ENCODE data around the gene FXN. TPM values are rescaled to one million over a fixed set of nuclear protein-coding genes. Genes with fewer than 3 reads are reported as not detected.
"Not testable (repeated sequence)": the region's sequence is repeated elsewhere in the genome, so short reads cannot be mapped to it uniquely, and the experiment has no call there.

FXN gene
- polyA plus RNA-seq, 2 donors = 3.3 to 10.9 TPM

DNA sequence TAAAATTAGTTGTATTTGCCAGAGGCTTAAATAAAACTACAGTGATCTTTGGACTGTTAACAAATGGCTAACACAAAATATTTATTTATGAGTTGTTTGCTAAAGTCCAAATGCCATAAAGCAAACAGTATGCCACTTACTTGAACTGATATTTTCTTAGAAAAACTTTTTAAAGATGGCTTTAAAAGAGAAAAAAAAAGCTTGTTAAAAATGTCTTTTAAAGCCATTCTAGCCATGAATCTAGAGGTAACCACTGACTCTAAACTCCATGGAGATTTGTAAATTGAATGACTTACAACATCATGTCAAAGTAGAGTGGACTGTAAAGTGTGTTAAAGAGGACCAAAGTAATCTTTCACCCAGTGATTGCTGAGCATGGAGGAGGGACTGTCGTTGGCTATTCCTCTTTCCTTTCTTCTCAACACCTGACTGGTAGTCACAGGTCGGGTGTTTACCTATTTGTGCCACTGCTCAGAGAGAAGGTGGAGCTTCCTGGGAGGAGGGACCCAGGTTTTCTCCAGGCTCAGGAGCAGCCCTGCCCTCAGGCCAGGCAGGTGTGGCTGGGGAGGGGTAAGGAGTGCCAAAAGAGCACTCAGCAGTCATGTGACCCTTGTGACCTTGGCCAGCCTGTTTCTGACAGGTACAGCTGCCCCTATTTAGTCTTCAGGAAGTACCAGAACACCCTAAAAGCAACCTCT lies 69.4 kb downstream of the FXN start:
- H3K9me3 ChIP-seq (ENCODE audit: control insufficient read depth in 2 of 2, insufficient read depth in 1 of 2, low read depth in 1 of 2, low read length in 1 of 2) = no peaks in the 10 kb centered on the region
- 24 to 41% methylated on average over 2 of the region's 2 CpGs for WGBS, 2 donors
- H3K4me1 ChIP-seq (ENCODE audit: control insufficient read depth in 2 of 2, insufficient read depth in 2 of 2, low read length in 1 of 2) = no peaks in the 10 kb centered on the region
- H3K27me3 ChIP-seq (ENCODE audit: control insufficient read depth in 1 of 2, insufficient read depth in 2 of 2, low read length in 2 of 2) = no peaks in the 10 kb centered on the region
- no peak overlapping the region for H3K4me3 ChIP-seq (ENCODE audit: low read depth in 1 of 2, low read length in 2 of 2)
- H3K27ac ChIP-seq (ENCODE audit: low read depth in 2 of 2, low read length in 1 of 2) = peak overlapping the region; percentile 47 to 64
- H3K36me3 ChIP-seq (ENCODE audit: control insufficient read depth in 2 of 2, insufficient read depth in 2 of 2, low read length in 1 of 2) = no peaks in the 10 kb centered on the region

DNA sequence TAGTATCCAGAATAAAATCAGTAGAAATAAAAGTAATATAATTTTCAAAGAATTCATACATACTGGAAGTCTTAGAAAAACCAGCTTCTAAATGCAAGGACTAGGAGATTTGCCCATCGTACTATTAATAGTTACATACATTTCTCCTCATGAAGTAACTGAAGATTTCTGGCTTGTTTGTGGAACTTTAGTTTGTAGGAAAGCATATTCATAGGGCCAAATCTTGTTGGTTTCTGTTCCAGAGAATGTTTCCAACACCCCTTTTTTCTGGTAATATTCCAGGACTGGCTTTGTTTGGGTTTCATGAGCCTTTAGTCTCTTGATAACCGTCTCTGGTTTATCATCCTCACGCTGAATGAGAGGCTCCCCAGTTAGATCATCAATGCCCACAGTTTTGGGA lies 72.2 kb downstream of the FXN start:
- H3K4me3 ChIP-seq (ENCODE audit: low read depth in 1 of 2, low read length in 2 of 2) = no peak overlapping the region
- no peaks in the 10 kb centered on the region for H3K9me3 ChIP-seq (ENCODE audit: control insufficient read depth in 2 of 2, insufficient read depth in 1 of 2, low read depth in 1 of 2, low read length in 1 of 2)
- H3K36me3 ChIP-seq (ENCODE audit: control insufficient read depth in 2 of 2, insufficient read depth in 2 of 2, low read length in 1 of 2) = no peaks in the 10 kb centered on the region
- WGBS, 2 donors = 64 to 79% methylated on average over 3 of the region's 3 CpGs
- H3K4me1 ChIP-seq (ENCODE audit: control insufficient read depth in 2 of 2, insufficient read depth in 2 of 2, low read length in 1 of 2) = no peaks in the 10 kb centered on the region
- no peak overlapping the region for H3K27ac ChIP-seq (ENCODE audit: low read depth in 2 of 2, low read length in 1 of 2)
- no peaks in the 10 kb centered on the region for H3K27me3 ChIP-seq (ENCODE audit: control insufficient read depth in 1 of 2, insufficient read depth in 2 of 2, low read length in 2 of 2)

DNA sequence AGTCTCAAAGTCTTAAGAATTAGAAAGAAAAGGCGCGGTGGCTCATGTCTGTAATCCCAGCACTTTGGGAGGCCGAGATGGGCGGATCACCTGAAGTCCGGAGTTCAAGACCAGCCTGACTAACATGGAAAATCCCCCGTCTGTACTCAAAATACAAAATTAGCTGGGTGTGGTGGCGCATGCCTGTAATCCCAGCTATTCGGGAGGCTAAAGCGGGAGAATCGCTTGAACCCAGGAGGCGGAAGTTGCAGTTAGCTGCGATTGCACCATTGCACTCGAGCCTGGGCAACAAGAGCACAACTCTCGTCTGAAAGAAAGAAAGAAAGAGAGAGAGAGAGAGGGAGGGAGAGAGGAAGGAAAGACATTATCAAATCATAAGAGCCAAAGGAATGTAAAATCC lies 73.2 kb downstream of the FXN start:
- not testable (repeated sequence) for H3K4me3 ChIP-seq (ENCODE audit: low read depth in 1 of 2, low read length in 2 of 2); H3K9me3 ChIP-seq (ENCODE audit: control insufficient read depth in 2 of 2, insufficient read depth in 1 of 2, low read depth in 1 of 2, low read length in 1 of 2); H3K4me1 ChIP-seq (ENCODE audit: control insufficient read depth in 2 of 2, insufficient read depth in 2 of 2, low read length in 1 of 2); H3K27me3 ChIP-seq (ENCODE audit: control insufficient read depth in 1 of 2, insufficient read depth in 2 of 2, low read length in 2 of 2); H3K27ac ChIP-seq (ENCODE audit: low read depth in 2 of 2, low read length in 1 of 2); H3K36me3 ChIP-seq (ENCODE audit: control insufficient read depth in 2 of 2, insufficient read depth in 2 of 2, low read length in 1 of 2)
- WGBS, 2 donors = 93 to 95% methylated on average over 14 of the region's 14 CpGs

DNA sequence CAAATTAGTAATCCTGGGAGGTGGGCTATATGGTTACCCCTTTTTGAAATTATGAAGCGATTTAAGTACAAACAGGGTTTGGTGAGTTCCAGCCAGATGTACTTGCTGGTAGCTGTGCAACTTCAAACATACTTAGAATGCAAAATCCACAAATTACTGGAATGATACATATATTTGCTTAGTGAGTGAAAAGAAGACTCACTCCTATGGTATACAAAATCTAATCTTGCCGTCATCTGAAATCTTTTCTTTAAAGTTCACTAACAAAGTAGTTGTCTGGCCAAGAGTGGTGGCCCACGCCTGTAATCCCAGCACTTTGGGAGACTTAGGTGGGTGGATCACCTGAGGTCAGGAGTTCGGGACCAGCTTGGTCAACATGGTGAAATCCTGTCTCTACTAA lies 73.6 kb downstream of the FXN start:
- WGBS, 2 donors = 70 to 72% methylated on average over 4 of the region's 4 CpGs
- no peaks in the 10 kb centered on the region for H3K27me3 ChIP-seq (ENCODE audit: control insufficient read depth in 1 of 2, insufficient read depth in 2 of 2, low read length in 2 of 2)

DNA sequence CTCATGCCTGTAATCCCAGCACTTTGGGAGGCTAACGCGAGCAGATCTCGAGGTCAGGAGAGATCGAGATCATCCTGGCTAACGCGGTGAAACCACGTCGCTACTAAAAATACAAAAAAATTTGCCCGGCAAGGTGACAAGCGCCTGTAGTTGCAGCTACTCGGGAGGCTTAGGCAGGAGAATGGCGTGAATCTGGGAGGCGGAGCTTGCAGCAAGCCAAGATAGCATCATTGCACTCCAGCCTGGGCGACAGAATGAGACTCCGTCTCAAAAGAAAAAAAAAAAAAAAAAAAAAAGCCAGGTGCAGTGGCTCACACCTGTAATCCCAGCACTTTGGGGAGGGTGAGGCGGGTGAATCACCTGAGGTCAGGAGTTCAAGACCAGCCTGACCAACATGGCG lies 77.1 kb downstream of the FXN start:
- not testable (repeated sequence) for H3K4me3 ChIP-seq (ENCODE audit: low read depth in 1 of 2, low read length in 2 of 2); H3K27me3 ChIP-seq (ENCODE audit: control insufficient read depth in 1 of 2, insufficient read depth in 2 of 2, low read length in 2 of 2); H3K36me3 ChIP-seq (ENCODE audit: control insufficient read depth in 2 of 2, insufficient read depth in 2 of 2, low read length in 1 of 2); H3K4me1 ChIP-seq (ENCODE audit: control insufficient read depth in 2 of 2, insufficient read depth in 2 of 2, low read length in 1 of 2); H3K27ac ChIP-seq (ENCODE audit: low read depth in 2 of 2, low read length in 1 of 2); H3K9me3 ChIP-seq (ENCODE audit: control insufficient read depth in 2 of 2, insufficient read depth in 1 of 2, low read depth in 1 of 2, low read length in 1 of 2)
- WGBS, 2 donors = 95 to 96% methylated on average over 17 of the region's 17 CpGs

More for the DNA sequence above, 73.6 kb downstream of the FXN start:
- no peak overlapping the region for H3K4me3 ChIP-seq (ENCODE audit: low read depth in 1 of 2, low read length in 2 of 2)
- H3K4me1 ChIP-seq (ENCODE audit: control insufficient read depth in 2 of 2, insufficient read depth in 2 of 2, low read length in 1 of 2) = no peaks in the 10 kb centered on the region
- no peaks in the 10 kb centered on the region for H3K36me3 ChIP-seq (ENCODE audit: control insufficient read depth in 2 of 2, insufficient read depth in 2 of 2, low read length in 1 of 2)
- no peaks in the 10 kb centered on the region for H3K9me3 ChIP-seq (ENCODE audit: control insufficient read depth in 2 of 2, insufficient read depth in 1 of 2, low read depth in 1 of 2, low read length in 1 of 2)
- no peak overlapping the region for H3K27ac ChIP-seq (ENCODE audit: low read depth in 2 of 2, low read length in 1 of 2)

DNA sequence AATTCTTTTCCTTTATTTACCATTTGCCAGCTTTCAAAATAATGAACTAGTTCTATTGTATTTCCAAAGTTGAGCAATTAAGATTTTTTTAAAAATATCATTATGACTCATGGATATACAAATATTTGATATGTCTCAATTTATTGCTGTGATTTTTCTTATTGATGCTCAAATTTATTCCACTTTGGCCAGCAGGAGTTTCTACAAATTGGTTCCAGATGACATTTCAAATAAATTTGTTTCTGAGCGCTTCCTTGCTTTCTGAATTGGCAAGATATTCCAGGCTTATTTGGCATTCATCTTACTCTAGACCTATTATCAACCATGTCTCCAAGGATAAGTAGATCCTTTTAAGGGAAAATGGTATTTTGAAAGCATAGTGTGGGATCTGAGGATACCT lies 80.1 kb downstream of the FXN start:
- H3K4me3 ChIP-seq (ENCODE audit: low read depth in 1 of 2, low read length in 2 of 2) = no peak overlapping the region
- no peak overlapping the region for H3K27ac ChIP-seq (ENCODE audit: low read depth in 2 of 2, low read length in 1 of 2)
- H3K9me3 ChIP-seq (ENCODE audit: control insufficient read depth in 2 of 2, insufficient read depth in 1 of 2, low read depth in 1 of 2, low read length in 1 of 2) = no peaks in the 10 kb centered on the region
- H3K4me1 ChIP-seq (ENCODE audit: control insufficient read depth in 2 of 2, insufficient read depth in 2 of 2, low read length in 1 of 2) = no peaks in the 10 kb centered on the region
- H3K36me3 ChIP-seq (ENCODE audit: control insufficient read depth in 2 of 2, insufficient read depth in 2 of 2, low read length in 1 of 2) = no peaks in the 10 kb centered on the region
- no peaks in the 10 kb centered on the region for H3K27me3 ChIP-seq (ENCODE audit: control insufficient read depth in 1 of 2, insufficient read depth in 2 of 2, low read length in 2 of 2)
- 62 to 69% methylated on average over 1 of the region's 1 CpG for WGBS, 2 donors

DNA sequence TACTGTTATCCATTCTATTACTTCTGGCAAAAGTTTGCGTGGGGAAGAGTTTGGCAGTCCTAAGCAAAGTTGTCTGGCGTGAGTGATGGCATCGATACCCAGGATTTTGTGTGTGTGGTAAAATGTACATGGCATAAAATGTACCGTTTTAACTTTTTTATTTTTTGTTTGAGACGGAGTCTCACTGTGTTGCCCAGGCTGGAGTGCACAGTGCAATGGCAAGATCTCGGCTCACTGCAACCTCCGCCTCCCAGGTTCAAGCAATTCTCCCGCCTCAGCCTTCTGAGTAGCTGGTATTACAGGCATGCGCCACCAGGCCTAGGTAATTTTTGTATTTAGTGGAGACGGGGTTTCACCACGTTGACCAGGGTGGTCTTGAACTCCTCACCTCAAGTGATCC lies 83.1 kb downstream of the FXN start:
- no peaks in the 10 kb centered on the region for H3K4me1 ChIP-seq (ENCODE audit: control insufficient read depth in 2 of 2, insufficient read depth in 2 of 2, low read length in 1 of 2)
- WGBS, 2 donors = 89 to 91% methylated on average over 11 of the region's 11 CpGs
- no peak overlapping the region for H3K27ac ChIP-seq (ENCODE audit: low read depth in 2 of 2, low read length in 1 of 2)

DNA sequence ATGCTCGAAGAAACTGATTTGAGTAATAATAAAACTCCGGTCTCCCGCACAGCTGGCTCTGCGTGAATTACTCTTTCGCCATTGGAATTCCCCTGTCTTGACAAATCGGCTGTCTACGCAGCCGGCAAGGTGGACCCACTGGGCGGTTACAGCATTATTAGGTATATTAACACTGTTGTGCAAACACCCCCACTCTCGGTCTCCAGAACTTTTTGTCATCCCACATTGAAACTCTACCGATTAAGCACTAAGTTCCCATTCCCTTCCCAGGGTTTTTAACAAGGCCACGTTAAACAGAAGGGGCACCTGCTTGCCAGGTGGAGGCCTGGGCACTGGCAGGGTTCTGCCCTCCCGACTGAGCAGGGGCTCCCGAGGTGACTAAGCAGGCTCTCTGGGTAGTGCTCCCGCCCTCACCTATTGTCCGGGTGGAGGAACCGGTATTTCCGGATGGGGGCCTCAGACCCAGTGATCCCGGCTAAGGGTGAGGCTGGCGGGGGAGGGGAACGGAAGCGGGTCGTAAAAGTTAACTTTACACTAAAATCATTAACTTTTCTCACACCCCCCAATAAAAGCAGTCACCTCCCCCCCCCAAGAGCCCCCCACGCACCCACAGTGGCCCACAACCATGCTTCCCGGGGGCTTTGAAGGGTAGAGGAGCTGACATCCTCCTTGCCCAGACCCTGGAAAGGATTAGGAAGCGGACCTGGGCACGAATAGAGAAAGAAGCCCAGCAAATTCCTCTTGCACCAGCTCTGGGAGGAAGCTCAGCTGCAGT lies 85.0 kb downstream of the FXN start:
- H3K4me3 ChIP-seq (ENCODE audit: low read depth in 1 of 2, low read length in 2 of 2) = peak overlapping the region; percentile 77 to 83
- H3K27me3 ChIP-seq (ENCODE audit: control insufficient read depth in 1 of 2, insufficient read depth in 2 of 2, low read length in 2 of 2) = no peaks in the 10 kb centered on the region
- WGBS, 2 donors = 29 to 30% methylated on average over 27 of the region's 27 CpGs
- peak overlapping the region; percentile 89 to 96 for H3K27ac ChIP-seq (ENCODE audit: low read depth in 2 of 2, low read length in 1 of 2)
- H3K4me1 ChIP-seq (ENCODE audit: control insufficient read depth in 2 of 2, insufficient read depth in 2 of 2, low read length in 1 of 2) = no peaks in the 10 kb centered on the region
- H3K9me3 ChIP-seq (ENCODE audit: control insufficient read depth in 2 of 2, insufficient read depth in 1 of 2, low read depth in 1 of 2, low read length in 1 of 2) = no peaks in the 10 kb centered on the region
- H3K36me3 ChIP-seq (ENCODE audit: control insufficient read depth in 2 of 2, insufficient read depth in 2 of 2, low read length in 1 of 2) = no peaks in the 10 kb centered on the region

More for the DNA sequence above, 83.1 kb downstream of the FXN start:
- H3K4me3 ChIP-seq (ENCODE audit: low read depth in 1 of 2, low read length in 2 of 2) = no peak overlapping the region
- no peaks in the 10 kb centered on the region for H3K27me3 ChIP-seq (ENCODE audit: control insufficient read depth in 1 of 2, insufficient read depth in 2 of 2, low read length in 2 of 2)
- no peaks in the 10 kb centered on the region for H3K9me3 ChIP-seq (ENCODE audit: control insufficient read depth in 2 of 2, insufficient read depth in 1 of 2, low read depth in 1 of 2, low read length in 1 of 2)
- no peaks in the 10 kb centered on the region for H3K36me3 ChIP-seq (ENCODE audit: control insufficient read depth in 2 of 2, insufficient read depth in 2 of 2, low read length in 1 of 2)

DNA sequence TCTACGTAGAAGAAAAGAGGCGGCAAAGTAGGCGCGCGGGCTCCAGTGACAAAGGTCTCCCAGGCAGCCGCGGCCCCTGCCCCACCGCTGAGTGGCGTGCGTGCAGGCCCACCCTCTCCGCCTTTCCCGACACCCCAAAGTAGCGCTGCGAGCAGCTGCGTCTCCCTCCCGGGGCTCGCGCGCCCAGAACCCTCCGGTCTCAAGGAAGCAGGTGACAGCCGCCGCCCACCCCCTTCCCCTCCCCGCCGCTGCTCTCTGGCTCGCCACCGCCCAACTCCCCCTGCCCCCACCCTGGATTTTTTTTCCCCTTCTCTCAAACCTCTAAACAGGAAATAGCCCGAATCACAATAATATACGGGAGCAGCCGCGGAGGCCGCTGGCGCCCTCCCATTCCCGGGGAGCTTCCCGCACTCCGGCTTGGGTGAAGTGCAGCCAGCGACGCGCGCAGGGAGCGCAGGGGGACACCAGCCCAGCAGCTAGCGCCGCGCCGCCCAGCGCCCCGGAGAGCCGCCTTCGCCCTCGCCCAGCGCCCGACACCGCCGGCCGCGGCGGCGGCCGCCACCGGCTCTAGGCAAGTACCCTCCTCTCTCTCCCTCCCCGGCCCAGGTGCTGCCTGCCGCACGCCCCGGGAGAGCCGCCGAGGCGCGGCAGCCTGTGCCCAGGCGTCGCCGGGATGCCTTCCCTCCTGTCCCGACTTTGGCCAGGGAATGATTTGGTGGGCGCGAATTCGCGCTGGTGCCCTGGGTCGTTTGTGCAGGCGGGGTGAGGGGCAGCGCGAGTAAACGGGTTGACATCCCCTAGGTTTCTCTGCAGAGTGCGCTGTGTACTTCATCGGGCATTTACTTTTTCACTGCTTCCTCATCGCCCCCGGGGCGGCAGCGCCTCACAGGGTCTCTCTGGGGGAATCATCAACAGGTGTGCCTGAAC lies 85.9 kb downstream of the FXN start:
- H3K4me3 ChIP-seq (ENCODE audit: low read depth in 1 of 2, low read length in 2 of 2) = peak overlapping the region; percentile 77 to 83
- 1% methylated on average over 76 to 86 of the region's 86 CpGs for WGBS, 2 donors
- H3K4me1 ChIP-seq (ENCODE audit: control insufficient read depth in 2 of 2, insufficient read depth in 2 of 2, low read length in 1 of 2) = no peaks in the 10 kb centered on the region
- no peaks in the 10 kb centered on the region for H3K9me3 ChIP-seq (ENCODE audit: control insufficient read depth in 2 of 2, insufficient read depth in 1 of 2, low read depth in 1 of 2, low read length in 1 of 2)
- peak overlapping the region; percentile 89 to 96 for H3K27ac ChIP-seq (ENCODE audit: low read depth in 2 of 2, low read length in 1 of 2)
- H3K27me3 ChIP-seq (ENCODE audit: control insufficient read depth in 1 of 2, insufficient read depth in 2 of 2, low read length in 2 of 2) = no peaks in the 10 kb centered on the region
- no peaks in the 10 kb centered on the region for H3K36me3 ChIP-seq (ENCODE audit: control insufficient read depth in 2 of 2, insufficient read depth in 2 of 2, low read length in 1 of 2)

All from esophagus (tissue), 2 donors.